HG03196 (cell line): ENCODE measurements around the gene HIVEP3.

Experiments
- ATAC-seq: cut with Tn5 transposase; IDR thresholded peaks from one replicate; pipeline ENCODE4 v1.9.1; 2021; ENCODE audit not compliant: unreplicated experiment

Gene HIVEP3

GRCh38 chr1:41672641-41673361, 245.9 kb downstream of the HIVEP3 start:
- ATAC-seq, result no peak

GRCh38 chr1:41672173-41672572, 246.5 kb downstream of the HIVEP3 start:
- no peak for ATAC-seq

- no peak for ATAC-seq
These were observed 247.5 kb downstream of the HIVEP3 start for GRCh38 chr1:41671116-41671755.

GRCh38 chr1:41670217-41670957, 248.3 kb downstream of the HIVEP3 start:
- no peak for ATAC-seq

GRCh38 chr1:41668967-41669366, 249.8 kb downstream of the HIVEP3 start:
- no peak for ATAC-seq

GRCh38 chr1:41668054-41668660, 250.6 kb downstream of the HIVEP3 start:
- ATAC-seq, result no peak

GRCh38 chr1:41666981-41667631, 251.6 kb downstream of the HIVEP3 start:
- ATAC-seq, result no peak

- ATAC-seq, result no peak
These were observed 252.5 kb downstream of the HIVEP3 start for GRCh38 chr1:41665962-41666917.

- no peak for ATAC-seq
These were observed 253.7 kb downstream of the HIVEP3 start for GRCh38 chr1:41664861-41665640.

- no peak for ATAC-seq
These were observed 254.9 kb downstream of the HIVEP3 start for GRCh38 chr1:41663671-41664400.

GRCh38 chr1:41662765-41663437, 255.8 kb downstream of the HIVEP3 start:
- ATAC-seq, result peak; percentile 21

- ATAC-seq, result peak; percentile 44
These were observed 256.5 kb downstream of the HIVEP3 start for GRCh38 chr1:41662061-41662764.

- peak; percentile 18 for ATAC-seq
These were observed 257.2 kb downstream of the HIVEP3 start for GRCh38 chr1:41661428-41662060.

GRCh38 chr1:41660570-41661427, 257.9 kb downstream of the HIVEP3 start:
- no peak for ATAC-seq

- ATAC-seq, result no peak
These were observed 258.8 kb downstream of the HIVEP3 start for GRCh38 chr1:41659903-41660302.

GRCh38 chr1:41659159-41659495, 259.6 kb downstream of the HIVEP3 start:
- no peak for ATAC-seq
